HG03159 (cell line): Measurements from ENCODE around the gene VLDLR.
A peak's percentile ranks its signal among the peaks of the same experiment; 100 is the strongest.

Experiments used
- ATAC-seq: cut with Tn5 transposase; IDR thresholded peaks from one replicate; pipeline ENCODE4 v1.9.1; 2021; ENCODE audit warnings: mild to moderate bottlenecking, moderate library complexity; ENCODE audit not compliant: unreplicated experiment

VLDLR gene

DNA sequence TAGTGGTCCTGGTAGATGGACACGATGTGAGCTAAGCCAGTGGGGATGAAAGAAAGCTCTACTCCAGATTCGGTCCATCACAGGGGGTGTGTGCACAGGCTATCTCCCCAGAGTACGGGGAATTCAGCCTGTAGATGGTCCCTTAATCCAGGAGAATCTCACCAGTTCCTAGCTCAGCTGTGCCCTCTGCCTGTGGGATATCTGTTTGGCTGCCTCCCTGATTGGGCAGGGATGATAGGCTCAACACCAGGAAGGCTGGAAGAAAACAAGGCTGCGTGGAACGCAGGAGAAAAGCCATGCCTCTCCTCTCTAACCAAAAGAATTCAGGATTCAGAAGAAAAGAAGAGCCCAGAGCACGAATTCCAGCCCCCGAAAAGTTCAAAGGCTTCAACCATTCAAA, 40.9 kb downstream of the VLDLR start:
- ATAC-seq = no peak

DNA sequence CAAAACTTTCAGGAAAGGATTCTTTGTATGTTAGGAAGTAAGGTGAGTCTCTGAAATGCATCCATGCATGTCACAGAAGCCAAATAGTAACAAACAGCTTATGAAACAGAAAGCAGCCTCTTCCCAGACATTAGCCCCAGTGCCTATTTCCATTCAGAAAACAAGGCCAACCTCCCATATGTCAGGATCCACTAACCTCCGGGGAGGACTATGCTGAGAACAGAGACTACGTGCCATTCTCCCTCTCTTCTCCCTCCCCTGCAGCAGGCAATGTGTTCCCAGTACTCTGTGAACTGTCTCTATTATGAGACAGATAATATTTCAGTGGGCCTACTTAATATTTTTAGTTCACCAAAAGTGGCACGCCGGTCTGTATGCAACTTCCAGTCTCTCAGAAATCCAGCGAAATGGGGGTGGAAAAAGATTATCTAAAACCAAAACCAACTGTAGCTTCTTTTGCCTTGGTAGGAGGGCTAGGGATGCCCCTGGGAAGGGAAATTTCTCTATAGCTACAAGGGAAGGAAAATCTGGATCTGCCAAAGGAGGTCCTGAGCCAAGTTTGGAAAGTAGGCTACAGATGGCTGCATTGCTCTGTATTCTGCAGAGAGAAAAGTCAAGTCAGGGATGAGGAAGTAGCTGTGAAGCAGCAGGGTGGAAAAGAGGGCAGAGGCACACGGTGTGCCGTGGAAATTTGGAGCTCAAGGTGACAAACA, 42.0 kb downstream of the VLDLR start:
- ATAC-seq = no peak

DNA sequence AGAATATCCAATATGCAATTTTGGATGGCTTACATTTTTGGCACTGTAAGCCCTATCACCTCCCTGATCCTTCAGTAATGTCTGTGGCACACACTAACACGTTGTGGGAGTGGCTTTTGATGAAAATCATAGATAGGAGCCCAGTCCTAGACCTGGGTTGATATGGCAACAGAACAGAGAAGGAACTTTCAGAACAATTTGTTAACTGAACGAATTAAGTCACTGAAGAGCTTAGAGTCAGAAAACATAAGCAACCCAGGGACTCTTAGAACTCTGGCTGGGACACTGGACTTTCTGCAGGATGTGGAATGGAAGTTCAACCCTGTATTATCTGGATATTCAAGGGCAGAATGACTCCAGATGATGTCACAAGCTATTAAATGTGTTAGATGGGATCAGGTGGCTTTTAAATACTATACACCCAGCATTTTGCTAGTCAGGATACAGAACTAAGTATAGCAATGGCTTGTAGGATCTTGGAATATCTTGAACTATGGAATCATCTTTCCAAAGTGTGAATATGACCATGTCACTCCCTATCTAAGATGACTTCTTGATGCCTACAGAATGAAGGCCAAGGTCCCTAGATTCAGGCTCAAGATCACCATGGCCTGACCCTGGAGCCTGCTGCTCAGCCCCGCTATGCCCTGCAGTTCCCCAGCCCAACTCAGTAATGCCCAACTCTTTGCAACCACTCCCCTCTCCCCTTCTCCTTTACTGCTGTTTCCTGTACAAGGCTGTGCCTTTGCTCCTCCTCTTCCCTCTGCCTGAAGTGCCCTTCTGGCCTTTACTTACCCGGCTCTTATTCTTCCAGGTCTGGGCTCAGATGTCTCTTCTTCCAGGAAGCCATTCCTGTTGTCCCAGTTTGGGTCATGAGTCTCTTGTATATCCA, 42.8 kb downstream of the VLDLR start:
- no peak for ATAC-seq

DNA sequence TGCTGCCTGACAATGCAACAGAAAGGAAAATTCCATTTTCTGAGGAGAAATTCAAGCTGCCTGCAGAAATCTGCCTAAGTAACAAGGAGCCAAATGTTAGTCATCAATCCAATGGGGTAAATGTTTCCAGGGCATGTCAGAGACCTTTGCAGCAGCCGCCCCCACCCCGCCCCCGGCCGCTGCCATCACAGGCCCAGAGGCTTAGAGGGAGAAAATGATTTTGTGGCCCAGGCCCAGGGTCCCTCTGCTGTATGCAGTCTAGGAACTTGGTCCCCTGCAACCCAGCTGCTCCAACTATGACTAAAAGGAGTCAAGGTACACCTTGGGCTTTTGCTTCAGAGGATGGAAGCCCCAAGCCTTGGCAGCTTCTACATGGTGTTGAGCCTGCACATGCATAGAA, 45.0 kb downstream of the VLDLR start:
- ATAC-seq = no peak

- no peak for ATAC-seq
Measured at GRCh38 chr9:2673161-2673560, 51.6 kb downstream of the VLDLR start.

DNA sequence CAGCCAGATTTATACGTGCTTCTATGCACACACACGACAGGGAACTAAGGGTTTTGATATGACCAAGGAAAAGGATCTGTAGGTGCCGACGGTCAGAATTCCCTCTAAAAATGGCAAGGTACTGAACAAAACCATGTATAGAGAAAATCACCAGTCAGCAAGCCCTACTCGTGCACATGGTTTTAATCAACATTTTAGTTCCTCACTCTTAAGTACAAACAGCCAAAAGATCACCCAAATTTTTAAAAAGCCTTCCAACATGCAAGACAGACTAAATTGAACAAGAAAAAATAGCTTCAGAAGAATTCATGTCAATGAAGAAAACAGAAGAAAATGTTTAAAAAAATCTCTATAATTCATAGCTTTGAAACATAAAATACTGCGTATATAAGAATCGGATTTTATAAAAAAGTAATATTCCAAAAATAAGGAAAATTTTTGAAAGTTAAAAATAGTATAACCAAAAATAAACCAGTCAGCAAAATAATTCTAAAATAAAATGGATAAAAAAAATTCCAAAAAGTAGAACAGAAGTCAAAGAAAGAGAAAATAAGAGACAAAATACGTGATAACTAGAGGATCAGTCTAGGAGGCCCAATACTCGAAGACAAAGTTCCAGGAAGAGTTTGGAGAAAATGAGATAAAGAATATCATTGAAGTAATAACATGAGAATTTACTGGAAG, 52.7 kb downstream of the VLDLR start:
- no peak for ATAC-seq

- no peak for ATAC-seq
Measured at GRCh38 chr9:2675834-2676233, 54.2 kb downstream of the VLDLR start.

- ATAC-seq = no peak
Measured at GRCh38 chr9:2676466-2676865, 54.9 kb downstream of the VLDLR start.

GRCh38 chr9:2677915-2678889, 56.6 kb downstream of the VLDLR start:
- no peak for ATAC-seq

GRCh38 chr9:2679011-2679410, 57.4 kb downstream of the VLDLR start:
- no peak for ATAC-seq

DNA sequence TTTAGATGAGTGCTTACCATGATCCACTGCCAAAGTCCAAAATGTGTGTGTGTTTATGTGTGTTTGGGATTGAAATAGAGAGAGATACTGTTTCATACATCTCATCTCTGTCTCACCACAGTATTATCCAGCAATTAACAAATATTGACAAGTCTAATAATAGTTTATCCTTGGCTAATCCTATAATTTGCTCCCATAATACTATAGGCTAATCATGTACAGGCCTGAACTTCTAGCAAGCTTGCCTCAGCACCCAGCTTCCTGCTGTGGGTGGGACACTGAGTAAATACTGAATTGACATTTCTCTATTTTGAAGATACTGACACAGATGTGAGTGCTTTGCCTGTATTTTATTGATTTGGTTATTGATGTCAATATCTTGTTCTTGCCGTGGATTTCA, 60.4 kb downstream of the VLDLR start:
- ATAC-seq = no peak

DNA sequence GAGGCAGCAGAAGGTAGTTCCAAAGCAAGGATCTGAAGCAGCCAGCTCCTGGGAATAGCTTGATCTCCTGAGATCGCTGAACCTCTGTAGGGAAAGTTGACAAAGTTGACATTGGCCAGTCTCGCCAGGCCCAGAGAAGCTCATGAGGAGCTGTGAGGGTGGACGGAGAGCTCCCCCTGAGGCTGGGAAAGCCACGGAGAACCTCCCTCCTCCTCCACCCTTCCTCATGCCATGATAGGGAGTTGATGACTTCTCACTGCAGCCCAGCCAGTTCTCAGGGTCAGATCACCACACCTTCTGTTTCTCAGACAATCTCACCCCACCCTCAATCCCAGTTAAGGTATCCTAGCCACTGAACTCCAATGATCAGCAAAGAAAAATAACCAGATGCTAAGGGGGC, 65.3 kb downstream of the VLDLR start:
- ATAC-seq = no peak

DNA sequence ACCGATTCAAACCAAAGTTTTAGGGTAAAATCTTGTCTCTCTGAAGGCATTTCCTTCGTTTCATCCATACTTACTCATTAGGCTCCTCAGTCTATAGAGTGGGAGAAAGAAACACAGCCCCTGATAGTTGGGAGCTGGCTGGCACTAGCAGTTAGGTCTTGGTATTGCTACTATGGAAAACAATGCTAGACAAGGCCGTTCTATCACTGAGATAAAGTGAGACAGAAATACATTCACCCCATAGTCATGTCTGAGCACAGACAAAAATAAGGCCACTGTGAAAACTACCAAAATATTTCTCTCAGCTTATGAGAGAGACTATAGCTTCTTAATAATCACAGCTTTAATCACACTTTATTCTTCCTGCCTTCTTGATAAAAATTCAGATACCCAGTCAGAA, 67.0 kb downstream of the VLDLR start:
- no peak for ATAC-seq

- ATAC-seq = no peak
Measured at GRCh38 chr9:2691212-2691611, 69.6 kb downstream of the VLDLR start.

- ATAC-seq = no peak
Measured at GRCh38 chr9:2691626-2692025, 70.0 kb downstream of the VLDLR start.

- ATAC-seq = no peak
Measured at GRCh38 chr9:2693056-2693455, 71.5 kb downstream of the VLDLR start.

GRCh38 chr9:2697492-2697891, 75.9 kb downstream of the VLDLR start:
- ATAC-seq = peak; percentile 89

GRCh38 chr9:2700398-2700797, 78.8 kb downstream of the VLDLR start:
- ATAC-seq = no peak

GRCh38 chr9:2700909-2701550, 79.4 kb downstream of the VLDLR start:
- ATAC-seq = no peak

DNA sequence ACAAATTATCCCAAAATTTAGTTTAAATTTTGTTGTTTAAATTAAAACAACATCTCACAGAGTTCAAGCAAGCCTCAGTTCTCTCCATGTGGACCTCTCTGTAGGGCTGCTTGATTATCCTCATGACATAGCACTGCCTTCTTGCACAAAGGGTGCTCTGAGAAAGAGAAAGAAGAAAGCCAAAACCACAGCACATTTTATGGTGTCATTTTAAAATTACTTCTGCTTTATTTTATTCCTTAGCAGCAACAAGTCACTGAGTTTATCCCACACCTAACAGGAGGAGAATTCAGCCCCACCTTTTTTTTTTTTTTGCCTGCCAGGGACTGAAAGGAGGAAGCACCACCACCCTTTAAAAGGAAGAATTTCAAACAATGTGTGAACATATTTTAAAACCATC, 82.9 kb downstream of the VLDLR start:
- ATAC-seq = no peak
